HepG2 (cell line): ENCODE results near the gene DOCK10. TPM values are rescaled to one million over a fixed set of nuclear protein-coding genes. Genes with fewer than 3 reads are reported as not detected.

Source experiments
- ATAC-seq: fragments of 200-7000 bp; cut with Tn5 transposase; 3 replicates; pipeline ENCODE4 v1.9.1; 2020; ENCODE audit warnings: mild to moderate bottlenecking, moderate library complexity
- BruUV-seq: library from RNA; stranded (reverse); fragments of 400-500 nt; replicated peaks from 2 replicates; lab custom pipeline; 2021; lab: Mats Ljungman, UMichigan
- CTCF ChIA-PET: fragments of 300-600 bp; formaldehyde crosslinking; extraction: SDS; loops from one replicate; lab custom pipeline; 2021; ENCODE audit warnings: low total read pairs, inconsistent platforms, low intra/inter-chr PET ratio; lab: Yijun Ruan, JAX
- POLR2A ChIA-PET: fragments of 350-600 bp; sonication (Branson Sonifier 250); formaldehyde crosslinking; loops from one replicate; lab custom pipeline; 2020; ENCODE audit warnings: antibody characterized with exemption, inconsistent platforms; lab: Yijun Ruan, JAX
- DNase-seq: peaks from one replicate; pipeline ENCODE4 v3.0.0-alpha.2; 2015; ENCODE audit warnings: low spot score
- FAIRE-seq: peaks from 3 replicates; lab custom pipeline; 2011; peaks lifted over from hg19 to GRCh38; lab: Jason Lieb, UNC
- H2AFZ ChIP-seq: one replicate; pipeline ENCODE4 v1.6.1; 2011; ENCODE audit warnings: low read length, inconsistent platforms
- H3K27ac ChIP-seq: fragments of 300-600 bp; 3 replicates; pipeline ENCODE4 v1.8.0; 2011; ENCODE audit warnings: mixed run types, mild to moderate bottlenecking, mixed read lengths, low read length, inconsistent platforms; ENCODE audit not compliant: insufficient read depth; ENCODE audit errors: extremely low read length
- H3K27me3 ChIP-seq, 2 experiments: fragments of 200-600 bp in 1 of 2; 2 replicates in 1 of 2; 3 replicates in 1 of 2; pipeline versions ENCODE4 v1.6.0 to v1.8.0; 2011; ENCODE audit warnings: low read length in 2 of 2, mild to moderate bottlenecking in 2 of 2, moderate library complexity in 2 of 2, inconsistent platforms in 1 of 2; ENCODE audit not compliant: insufficient read depth in 2 of 2, control insufficient read depth in 1 of 2
- H3K36me3 ChIP-seq, 2 experiments: fragments of 200-600 bp in 1 of 2; replicated peaks in 1 of 2; 2 replicates in 1 of 2; 3 replicates in 1 of 2; pipeline versions ENCODE4 v1.5.1 to v1.8.0; 2011; ENCODE audit warnings: low read length in 2 of 2, inconsistent platforms in 1 of 2; ENCODE audit not compliant: insufficient read depth in 2 of 2, control insufficient read depth in 1 of 2
- H3K4me1 ChIP-seq: 2 replicates; pipeline ENCODE4 v1.5.1; 2012; ENCODE audit warnings: low read length, inconsistent platforms; ENCODE audit not compliant: insufficient read depth
- H3K4me2 ChIP-seq: 2 replicates; pipeline ENCODE4 v1.6.0; 2011; ENCODE audit warnings: low read depth, low read length, inconsistent platforms
- H3K4me3 ChIP-seq, 3 experiments: fragments of 200-600 bp in 1 of 3; sonication (generic), shearing (Covaris generic) in 1 of 3; replicated peaks in 1 of 3; 2 replicates each; pipeline ENCODE4 v1.5.1; 2011 to 2016; ENCODE audit warnings: low read length in 3 of 3, inconsistent platforms in 2 of 3, low read depth in 2 of 3, mild to moderate bottlenecking in 2 of 3, control low read depth in 1 of 3, mixed read lengths in 1 of 3; ENCODE audit not compliant: insufficient read depth in 1 of 3
- H3K79me2 ChIP-seq: one replicate; pipeline ENCODE4 v1.6.1; 2011; ENCODE audit warnings: low read length, inconsistent platforms; ENCODE audit not compliant: insufficient read depth
- H3K9ac ChIP-seq: 2 replicates; pipeline ENCODE4 v1.6.0; 2011; ENCODE audit warnings: mild to moderate bottlenecking, low read depth, low read length, inconsistent platforms; ENCODE audit not compliant: insufficient read depth
- H3K9me3 ChIP-seq: 2 replicates; pipeline ENCODE4 v1.5.1; 2012; ENCODE audit warnings: mild to moderate bottlenecking, low read length
- H4K20me1 ChIP-seq: 2 replicates; pipeline ENCODE4 v1.6.0; 2011; ENCODE audit warnings: inconsistent platforms, mild to moderate bottlenecking, low read length, moderate library complexity; ENCODE audit not compliant: insufficient read depth
- ARNT2 ChIP-seq: sonication (generic); formaldehyde crosslinking; IDR thresholded peaks from 2 replicates; pipeline ENCODE4 v1.8.0; 2022; ENCODE audit warnings: mild to moderate bottlenecking, low read depth, missing genetic modification reagents, moderate library complexity
- ATF1 ChIP-seq: IDR thresholded peaks from 2 replicates; pipeline ENCODE4 v1.6.1; 2016; ENCODE audit warnings: mild to moderate bottlenecking, control low read depth
- DBP ChIP-seq: sonication (generic); formaldehyde crosslinking; IDR thresholded peaks from 2 replicates; pipeline ENCODE4 v1.4.0; 2020; ENCODE audit warnings: missing genetic modification reagents; ENCODE audit errors: not compliant biosample characterization
- E2F1 ChIP-seq: sonication (generic); formaldehyde crosslinking; IDR thresholded peaks from 2 replicates; pipeline ENCODE4 v1.5.0; 2020; ENCODE audit warnings: missing genetic modification reagents
- FOXK2 ChIP-seq: fragments of 450-650 bp; IDR thresholded peaks from 2 replicates; pipeline ENCODE4 v1.6.1; 2016
- HES4 ChIP-seq: sonication (generic); formaldehyde crosslinking; IDR thresholded peaks from 2 replicates; pipeline ENCODE4 v1.9.0; 2021; ENCODE audit warnings: mild to moderate bottlenecking, missing genetic modification reagents, borderline replicate concordance
- IKZF1 ChIP-seq: fragments of 450-650 bp; IDR thresholded peaks from 2 replicates; pipeline ENCODE4 v1.7.1; 2016
- KAT2B ChIP-seq: fragments of 150-350 bp; IDR thresholded peaks from 2 replicates; pipeline ENCODE4 v1.6.1; 2014; ENCODE audit warnings: low read depth, low read length, borderline replicate concordance
- MAFK ChIP-seq, 2 experiments: IDR thresholded peaks in 1 of 2; conservative IDR thresholded peaks in 1 of 2; 2 replicates each; pipeline ENCODE4 v1.6.1; 2011; ENCODE audit warnings: improper control_type of control experiment in 2 of 2, low read length in 2 of 2
- MYNN ChIP-seq: sonication (generic); formaldehyde crosslinking; IDR thresholded peaks from 2 replicates; pipeline ENCODE4 v1.4.0; 2020; ENCODE audit warnings: mild to moderate bottlenecking, low read depth, missing genetic modification reagents
- NFE2L2 ChIP-seq: fragments of 150-350 bp; IDR thresholded peaks from 2 replicates; pipeline ENCODE4 v1.6.1; 2014; ENCODE audit warnings: low read length
- SRY ChIP-seq: sonication (generic); formaldehyde crosslinking; IDR thresholded peaks from 2 replicates; pipeline ENCODE4 v1.8.0; 2022; ENCODE audit warnings: mild to moderate bottlenecking, missing genetic modification reagents
- TCF7 ChIP-seq: sonication (generic); IDR thresholded peaks from 2 replicates; pipeline ENCODE4 v1.6.1; 2016; ENCODE audit warnings: antibody characterized with exemption, low read depth
- TCF7L2 ChIP-seq: IDR thresholded peaks from 2 replicates; pipeline ENCODE4 v1.6.1; 2011; ENCODE audit warnings: mild to moderate bottlenecking, low read depth, low read length, moderate library complexity
- ZBTB2 ChIP-seq: sonication (generic); formaldehyde crosslinking; IDR thresholded peaks from 2 replicates; pipeline ENCODE4 v1.8.0; 2022; ENCODE audit warnings: low read depth, missing genetic modification reagents
- ZNF274 ChIP-seq: sonication (generic); formaldehyde crosslinking; IDR thresholded peaks from 2 replicates; pipeline ENCODE4 v1.5.1; 2020; ENCODE audit warnings: mild to moderate bottlenecking, missing genetic modification reagents
- ZNF547 ChIP-seq: sonication (generic); formaldehyde crosslinking; IDR thresholded peaks from 2 replicates; pipeline ENCODE4 v1.5.1; 2020; ENCODE audit warnings: mild to moderate bottlenecking, missing genetic modification reagents
- WGBS: methylation state at CpG from one replicate; pipeline ENCODE4 v1.1.6; 2017; ENCODE audit warnings: low lambda C conversion rate; 5-methylcytosine and 5-hydroxymethylcytosine counted together
- in situ Hi-C: cut with HindIII; loops from 2 replicates; pipeline ENCODE4 v1.10.0; 2017; ENCODE audit warnings: low pct_unique_long_range_greater_than_20kb; ENCODE audit not compliant: extremely low pct_ligation_motif_present
- intact Hi-C: fragments of 100-400 bp; cut with micrococcal nuclease; formaldehyde crosslinking; loops from one replicate; pipeline ENCODE4 v1.10.0; 2022; ENCODE audit not compliant: unreplicated experiment
- polyA plus RNA-seq, 8 experiments: library from polyadenylated mRNA; depleted of rRNA in 3 of 8; stranded (reverse) in 7 of 8; unstranded in 1 of 8; fragments of >200 nt; fragmentation: Illumina TruSeq in 4 of 8; extraction: Trizol in 4 of 8; gene quantifications; 2 replicates each; pipeline versions ENCODE4 v1.2.1 to v1.2.3, GENCODE V29; 2011 to 2016; ENCODE audit warnings: low read depth in 4 of 8, missing spikeins in 1 of 8, mixed read lengths in 1 of 8; ENCODE audit not compliant: insufficient read depth in 1 of 8
- total RNA-seq, 5 experiments: library from RNA; depleted of rRNA; stranded (reverse); fragments of >200 nt; fragmentation: Illumina TruSeq; extraction: Trizol; gene quantifications; 2 replicates each; pipeline ENCODE4 v1.2.3, GENCODE V29; 2016; ENCODE audit warnings: low read depth in 1 of 5
- TF ChIP-seq, protein P1 (sequence below): IDR thresholded peaks from 2 replicates; pipeline ENCODE4 v1.6.1; 2016; ENCODE audit warnings: missing genetic modification reagents, missing compliant biosample characterization
- TF ChIP-seq, protein P2 (sequence below): IDR thresholded peaks from 2 replicates; pipeline ENCODE4 v1.6.1; 2016; ENCODE audit warnings: low read depth, control low read depth

The DOCK10 gene
- total and polyA plus RNA-seq, 2 of the 13 experiments (the other 11 are each of a cell fraction or from before 2014, with no cell fraction given): not detected

GRCh38 chr2:224807153-224807964 lies 234.9 kb downstream of the DOCK10 start (continued):
- TF ChIP-seq DBP (CRISPR knock-in tag): no peak
- TF ChIP-seq ZBTB2 (CRISPR knock-in tag): no peak
- no peak for TF ChIP-seq ARNT2 (CRISPR knock-in tag)
- TF ChIP-seq ATF1 (CRISPR knock-in tag): no peak

DNA sequence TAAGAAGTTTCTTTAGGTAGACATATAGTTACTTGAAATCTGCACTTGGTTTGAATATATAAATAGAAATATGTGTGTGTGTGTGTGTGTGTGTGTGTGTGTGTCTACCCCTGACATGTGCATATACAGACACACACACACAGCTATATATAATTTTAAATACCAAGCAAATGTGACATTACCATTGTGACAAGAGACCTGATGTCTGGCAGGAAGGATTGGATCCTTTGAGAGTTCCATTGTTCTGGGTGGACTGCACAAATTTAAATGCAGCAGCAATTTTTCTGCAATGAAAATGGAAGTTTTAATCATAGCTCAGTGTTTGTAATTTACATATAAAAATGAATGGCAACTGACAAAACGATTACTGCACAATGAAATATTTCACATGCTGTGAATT lies 238.3 kb downstream of the DOCK10 start:
- Histone ChIP-seq H3K4me1 (no peaks in the 10 kb centered on the region), H4K20me1 (no peaks in the 10 kb centered on the region), H3K4me3 (no peak overlapping the region), H3K27ac (no peak overlapping the region), H3K79me2 (no peaks in the 10 kb centered on the region), H3K9me3 (no peaks in the 10 kb centered on the region), H3K4me2 (no peak overlapping the region), H3K36me3 (no peaks in the 10 kb centered on the region), H2AFZ (no peak overlapping the region), H3K9ac (no peak overlapping the region), H3K27me3 (no peaks in the 10 kb centered on the region)
- ATAC-seq (no peak), DNase-seq (no peak), FAIRE-seq (no peak)
- ChIA-PET CTCF (no interaction called here), POLR2A (no interaction called here)
- in situ Hi-C loops: no loop called here
- WGBS: 0% methylated on average over 1 of the region's 1 CpG
- intact Hi-C loops: no loop called here
- BruUV-seq: no TSS peak
- TF ChIP-seq MYNN (CRISPR knock-in tag) (no peak), KAT2B (no peak), SRY (CRISPR knock-in tag) (no peak), HES4 (CRISPR knock-in tag) (no peak), NFE2L2 (no peak), TCF7L2 (no peak), MAFK (conservative IDR thresholded peaks at IDR 0.05 in 1 of 2, IDR thresholded peaks at IDR 0.05 in 1 of 2; ENCODE audit: low read length in 2 of 2) (no peak), ZNF547 (CRISPR knock-in tag) (no peak), IKZF1 (no peak), ZNF274 (CRISPR knock-in tag) (no peak), TCF7 (no peak), E2F1 (CRISPR knock-in tag) (no peak), FOXK2 (no peak)
- TF ChIP-seq, protein P1, sequence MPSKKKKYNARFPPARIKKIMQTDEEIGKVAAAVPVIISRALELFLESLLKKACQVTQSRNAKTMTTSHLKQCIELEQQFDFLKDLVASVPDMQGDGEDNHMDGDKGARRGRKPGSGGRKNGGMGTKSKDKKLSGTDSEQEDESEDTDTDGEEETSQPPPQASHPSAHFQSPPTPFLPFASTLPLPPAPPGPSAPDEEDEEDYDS (CRISPR knock-in tag): no peak
- TF ChIP-seq, protein P2, sequence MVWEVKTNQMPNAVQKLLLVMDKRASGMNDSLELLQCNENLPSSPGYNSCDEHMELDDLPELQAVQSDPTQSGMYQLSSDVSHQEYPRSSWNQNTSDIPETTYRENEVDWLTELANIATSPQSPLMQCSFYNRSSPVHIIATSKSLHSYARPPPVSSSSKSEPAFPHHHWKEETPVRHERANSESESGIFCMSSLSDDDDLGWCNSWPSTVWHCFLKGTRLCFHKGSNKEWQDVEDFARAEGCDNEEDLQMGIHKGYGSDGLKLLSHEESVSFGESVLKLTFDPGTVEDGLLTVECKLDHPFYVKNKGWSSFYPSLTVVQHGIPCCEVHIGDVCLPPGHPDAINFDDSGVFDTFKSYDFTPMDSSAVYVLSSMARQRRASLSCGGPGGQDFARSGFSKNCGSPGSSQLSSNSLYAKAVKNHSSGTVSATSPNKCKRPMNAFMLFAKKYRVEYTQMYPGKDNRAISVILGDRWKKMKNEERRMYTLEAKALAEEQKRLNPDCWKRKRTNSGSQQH: no peak
